Stimulated activated CD8-positive, alpha-beta memory T cell treated with anti-CD3 and anti-CD28 coated beads, Interleukin-7, amount 100 ng/mL, for 24 hours (primary cell): Measurements from ENCODE around the gene ZNF784.
"Not testable (repeated sequence)": the region's sequence is repeated elsewhere in the genome, so short reads cannot be mapped to it uniquely, and the experiment has no call there.

ENCODE experiments used
- DNase-seq: peaks from one replicate; pipeline ENCODE4 v3.0.0-alpha.2; 2020; ENCODE audit warnings: low read depth

ZNF784 gene

GRCh38 chr19:55583897-55584296 lies 40.5 kb downstream of the ZNF784 start:
- DNase-seq, result not testable (repeated sequence)

GRCh38 chr19:55582284-55582683 lies 42.1 kb downstream of the ZNF784 start:
- DNase-seq, result not testable (repeated sequence)

GRCh38 chr19:55581823-55582223 lies 42.5 kb downstream of the ZNF784 start:
- no peak for DNase-seq

GRCh38 chr19:55581145-55581822 lies 43.1 kb downstream of the ZNF784 start:
- DNase-seq, result no peak

GRCh38 chr19:55580628-55581144 lies 43.7 kb downstream of the ZNF784 start, which contains the start of gene ZNF579:
Gene ZNF579 (minus strand): TSS chr19:55580848. CDS start chr19:55579639, 1,209 bp downstream.
- DNase-seq, result peak; percentile 63

GRCh38 chr19:55579766-55580621 lies 44.4 kb downstream of the ZNF784 start:
- no peak for DNase-seq

GRCh38 chr19:55578761-55579747 lies 45.3 kb downstream of the ZNF784 start:
- no peak for DNase-seq

- DNase-seq, result no peak
Measured at GRCh38 chr19:55578031-55578760, 46.2 kb downstream of the ZNF784 start.

GRCh38 chr19:55576746-55577145 lies 47.6 kb downstream of the ZNF784 start:
- no peak for DNase-seq

GRCh38 chr19:55573929-55574328 lies 50.4 kb downstream of the ZNF784 start:
- not testable (repeated sequence) for DNase-seq
